Activated T-cell treated with anti-CD3 and anti-CD28 coated beads, Interleukin-2, amount 50 U/mL, for 4 hours (primary cell): ENCODE data around the gene SECISBP2L. TPM values are rescaled to one million over a fixed set of nuclear protein-coding genes. Genes with fewer than 3 reads are reported as not detected.

Experiments
- ATAC-seq, 2 donors: fragments of 200-7000 bp; cut with Tn5 transposase; one replicate each; pipeline ENCODE4 v1.10.0; 2021
- DNase-seq: peaks from one replicate; pipeline ENCODE4 v3.0.0-alpha.2; 2020
- H3K27me3 Mint-ChIP-seq: one replicate; pipeline ENCODE4 v1.8.0; 2021; ENCODE audit warnings: low read depth, mixed read lengths
- H3K36me3 Mint-ChIP-seq: one replicate; pipeline ENCODE4 v1.8.0; 2022; ENCODE audit warnings: mixed read lengths; ENCODE audit not compliant: insufficient read depth
- H3K4me1 Mint-ChIP-seq: one replicate; pipeline ENCODE4 v1.8.0; 2021; ENCODE audit warnings: low read depth, mixed read lengths
- H3K4me3 Mint-ChIP-seq: one replicate; pipeline ENCODE4 v1.8.0; 2021; ENCODE audit warnings: mild to moderate bottlenecking, moderate library complexity, mixed read lengths
- H3K9me3 Mint-ChIP-seq: one replicate; pipeline ENCODE4 v1.8.0; 2021; ENCODE audit warnings: mixed read lengths
- total RNA-seq, 3 donors: library from RNA; stranded (reverse); gene quantifications; one replicate each; pipeline ENCODE4 v1.2.1, GENCODE V29; 2021

The SECISBP2L gene
- total RNA-seq, 3 donors from 2014 or later = 14.9 to 21.6 (median 18.8) TPM

DNA sequence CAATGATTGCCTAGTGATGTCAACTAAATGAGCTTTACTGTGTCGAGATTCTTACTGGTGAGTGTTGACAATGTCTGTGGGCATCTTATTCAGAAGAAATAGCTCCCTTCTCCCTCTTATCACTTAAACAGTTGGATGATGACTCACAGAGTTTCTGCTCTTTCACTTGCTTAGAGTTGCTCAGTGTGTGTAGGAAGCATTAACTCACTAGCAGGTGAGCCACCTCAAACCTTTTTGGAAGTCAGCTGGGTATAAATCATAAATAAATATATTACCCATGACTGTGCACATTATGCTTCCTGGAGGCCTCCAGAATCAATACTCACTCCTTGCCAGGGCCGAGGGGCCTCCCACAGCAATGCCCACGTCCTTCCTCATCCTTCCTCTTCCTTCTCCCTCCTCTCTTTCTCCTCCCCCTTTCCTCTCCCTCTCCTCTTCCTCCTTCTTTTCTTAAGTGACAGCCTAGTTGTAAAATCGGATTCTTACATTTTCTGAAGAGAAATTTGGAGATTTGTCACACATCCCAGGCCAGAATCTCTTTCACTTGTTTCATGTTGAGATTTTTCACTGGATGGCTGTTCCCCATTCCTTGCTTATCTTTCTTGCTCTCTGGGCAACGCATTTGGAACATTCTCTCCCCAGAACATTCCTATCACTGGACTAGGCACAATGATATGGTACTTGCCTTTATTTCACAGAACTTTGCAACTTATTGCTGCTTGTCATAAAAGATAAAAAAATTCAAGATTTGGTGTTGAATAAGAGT is 100.0 kb downstream of the SECISBP2L start:
- Mint-ChIP-seq H3K4me1 (peaks cover 10% of the 10 kb centered on the region), H3K36me3 (no peaks in the 10 kb centered on the region), H3K27me3 (peaks cover 30% of the 10 kb centered on the region), H3K4me3 (no peak overlapping the region), H3K9me3 (no peaks in the 10 kb centered on the region)
- ATAC-seq (peak; percentile 95), DNase-seq (no peak)

- Mint-ChIP-seq H3K36me3 (no peaks in the 10 kb centered on the region), H3K27me3 (peaks cover 29% of the 10 kb centered on the region), H3K4me3 (no peak overlapping the region), H3K9me3 (no peaks in the 10 kb centered on the region), H3K4me1 (peaks cover 16% of the 10 kb centered on the region)
- no peak for ATAC-seq
- no peak for DNase-seq
Measured at GRCh38 chr15:48945386-48945785, 100.9 kb downstream of the SECISBP2L start.

- H3K4me3 Mint-ChIP-seq = no peak overlapping the region
- H3K27me3 Mint-ChIP-seq = peaks cover 33% of the 10 kb centered on the region
- DNase-seq (no peak), ATAC-seq (no peak)
- H3K4me1 Mint-ChIP-seq = peaks cover 16% of the 10 kb centered on the region
- no peaks in the 10 kb centered on the region for H3K9me3 Mint-ChIP-seq
- H3K36me3 Mint-ChIP-seq = no peaks in the 10 kb centered on the region
Measured at GRCh38 chr15:48941904-48942303, 104.3 kb downstream of the SECISBP2L start.

GRCh38 chr15:48940508-48940907 is 105.7 kb downstream of the SECISBP2L start:
- no peaks in the 10 kb centered on the region for H3K9me3 Mint-ChIP-seq
- H3K27me3 Mint-ChIP-seq = peaks cover 35% of the 10 kb centered on the region
- no peak overlapping the region for H3K4me3 Mint-ChIP-seq
- H3K4me1 Mint-ChIP-seq = peaks cover 10% of the 10 kb centered on the region
- ATAC-seq (peak; percentile 62 to 85), DNase-seq (no peak)
- H3K36me3 Mint-ChIP-seq = no peaks in the 10 kb centered on the region

GRCh38 chr15:48939648-48940047 is 106.6 kb downstream of the SECISBP2L start:
- Mint-ChIP-seq H3K4me3 (no peak overlapping the region), H3K4me1 (peaks cover 7% of the 10 kb centered on the region), H3K27me3 (peaks cover 35% of the 10 kb centered on the region), H3K36me3 (no peaks in the 10 kb centered on the region), H3K9me3 (no peaks in the 10 kb centered on the region)
- ATAC-seq (no peak), DNase-seq (no peak)

Other genes starting within 250 kb of the SECISBP2L start
- gene CEP152, start 235.4 kb downstream of the SECISBP2L start, total RNA-seq = 10 to 100 TPM; 10.2 to 12.5 (median 12.5) TPM
- gene EID1, start 168.3 kb downstream of the SECISBP2L start, total RNA-seq = 100 to 1,000 TPM; 109 to 115 (median 109) TPM
- gene SHC4, start 82.5 kb downstream of the SECISBP2L start, total RNA-seq = 1 to 10 TPM; 1.7 to 2.3 (median 2.2) TPM
- 100 to 1,000 TPM in 1 of 3 donors, 10 to 100 TPM in 2; 99.4 to 108 (median 99.8) TPM for gene COPS2, start 109.2 kb upstream of the SECISBP2L start, total RNA-seq
- gene GALK2, start 123.8 kb upstream of the SECISBP2L start, total RNA-seq = 10 to 100 TPM; 23.0 to 25.6 (median 24.5) TPM